HG03139 (cell line): ENCODE measurements around the gene ADAMTS3.
"Not testable (repeated sequence)": the region's sequence is repeated elsewhere in the genome, so short reads cannot be mapped to it uniquely, and the experiment has no call there.

ENCODE experiments used
- ATAC-seq: cut with Tn5 transposase; IDR thresholded peaks from one replicate; pipeline ENCODE4 v1.9.1; 2021; ENCODE audit not compliant: unreplicated experiment

ADAMTS3 gene

DNA sequence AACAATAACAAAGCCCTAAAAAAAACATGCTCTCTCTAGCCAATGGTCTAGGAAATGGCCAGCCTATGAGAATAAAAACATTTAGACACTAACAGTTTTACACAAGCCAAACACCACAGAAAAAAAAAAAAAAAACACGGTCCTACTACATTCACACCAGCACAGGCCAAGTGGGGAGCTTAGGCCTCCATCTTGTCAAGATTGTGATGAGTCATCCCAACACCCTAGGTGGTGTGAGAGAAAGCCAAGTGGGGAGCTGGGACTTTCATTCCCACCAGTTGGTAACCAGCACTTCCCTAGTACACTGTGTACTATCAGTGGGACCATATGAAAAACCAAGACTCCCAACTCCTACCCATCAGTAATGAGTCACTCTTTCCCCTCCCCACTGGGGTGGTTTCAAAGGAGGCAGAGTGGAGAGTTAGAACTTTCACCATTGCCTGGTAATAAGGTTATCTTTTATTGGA, 95.6 kb downstream of the ADAMTS3 start:
- no peak for ATAC-seq

DNA sequence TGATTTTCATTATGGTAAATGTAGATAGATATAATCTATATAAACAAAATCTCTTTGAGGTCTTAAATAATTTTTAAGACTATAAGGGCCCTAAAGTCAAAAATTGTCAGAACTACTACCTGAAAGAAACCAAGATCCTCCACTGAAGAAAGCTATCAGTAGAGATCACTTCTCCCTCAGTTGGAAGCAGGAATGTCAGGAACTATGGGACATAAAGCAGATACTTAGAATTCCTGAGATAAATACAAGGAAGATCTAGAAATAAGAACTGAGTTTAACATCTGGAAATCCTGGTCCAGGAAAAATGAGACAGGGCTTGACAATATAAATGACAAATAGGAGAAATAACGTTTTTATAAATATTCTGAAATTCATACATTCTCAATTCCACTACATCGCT, 97.2 kb downstream of the ADAMTS3 start:
- no peak for ATAC-seq

DNA sequence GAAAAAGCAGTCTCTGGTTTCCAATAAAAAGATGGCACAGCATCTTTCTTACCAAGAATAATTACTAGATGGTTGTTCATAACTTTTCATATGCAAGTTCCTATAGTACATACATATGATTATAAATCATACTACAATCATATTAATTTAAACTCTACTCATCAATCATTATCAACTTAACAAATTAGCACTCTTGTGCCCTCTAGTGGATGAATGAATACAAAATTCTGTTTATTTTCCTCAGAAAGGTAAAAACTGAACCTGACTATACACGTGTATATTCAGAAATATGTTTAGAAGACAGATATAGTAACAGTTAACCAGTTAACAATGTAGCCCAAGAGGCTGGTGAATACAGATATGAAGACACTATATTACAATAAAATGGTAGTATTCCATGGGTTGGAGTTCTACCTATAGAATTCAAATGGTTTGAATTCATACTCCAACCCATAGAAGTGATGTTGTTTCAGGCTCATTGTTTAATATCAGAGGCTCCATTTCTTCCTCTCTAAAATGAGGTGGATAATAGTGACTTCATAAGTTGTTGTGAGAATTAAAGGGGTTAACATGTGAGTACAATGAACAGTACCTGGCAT, 100.0 kb downstream of the ADAMTS3 start:
- no peak for ATAC-seq

DNA sequence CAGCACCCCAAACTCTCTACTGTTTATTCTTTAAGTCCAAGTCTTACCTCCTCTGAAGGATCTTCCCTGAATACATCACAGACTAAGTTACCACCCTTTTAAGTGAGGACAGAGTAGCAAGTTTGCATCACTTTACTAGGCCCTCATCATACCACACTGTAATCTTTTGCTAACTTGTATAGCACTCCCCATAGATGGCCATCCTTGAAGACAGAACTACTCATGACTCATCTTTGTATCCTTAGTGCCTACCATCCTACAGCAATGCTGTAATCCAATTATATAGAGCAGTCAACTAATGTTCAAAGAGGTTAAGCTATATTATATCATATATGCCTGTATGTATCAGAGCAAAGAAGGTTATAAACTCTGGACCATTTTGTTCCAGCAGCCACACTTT, 101.4 kb downstream of the ADAMTS3 start:
- ATAC-seq = no peak

DNA sequence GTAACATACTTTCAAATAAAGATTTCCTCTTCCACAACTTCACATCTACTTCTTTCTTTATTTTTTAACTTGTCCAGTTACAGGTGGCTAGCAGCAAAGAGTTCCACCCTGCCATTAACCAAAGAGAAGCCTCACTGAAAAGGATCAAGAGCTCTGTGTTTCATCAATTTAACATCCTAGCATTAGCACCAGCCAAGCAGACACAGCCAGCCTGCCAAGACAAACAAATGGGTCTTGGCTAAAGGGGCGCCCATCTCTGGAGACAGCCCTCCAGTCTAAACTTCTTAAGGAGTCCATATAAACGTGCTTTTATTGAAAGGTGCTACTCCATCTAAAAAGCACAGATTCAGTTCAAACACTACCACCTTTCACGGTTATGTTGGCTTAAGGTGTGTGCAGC, 105.3 kb downstream of the ADAMTS3 start:
- no peak for ATAC-seq

DNA sequence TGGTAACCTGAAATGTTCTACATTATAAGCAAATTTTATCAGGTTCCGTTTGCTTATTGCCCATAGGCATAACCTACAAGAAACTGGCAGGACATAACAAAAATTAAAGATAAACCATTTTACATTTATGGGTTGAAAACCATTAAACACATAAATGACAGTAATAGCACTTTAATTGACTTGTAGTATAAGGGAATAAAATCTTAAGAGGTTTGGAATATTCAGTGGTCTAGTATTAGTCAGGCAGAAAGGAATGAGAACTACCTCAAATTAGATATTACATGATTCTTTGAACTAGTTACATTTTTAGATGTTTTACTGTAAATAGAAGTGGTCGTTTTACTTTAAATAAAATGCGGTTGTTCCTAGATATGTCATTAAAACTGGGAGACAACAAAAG, 111.9 kb downstream of the ADAMTS3 start:
- no peak for ATAC-seq

DNA sequence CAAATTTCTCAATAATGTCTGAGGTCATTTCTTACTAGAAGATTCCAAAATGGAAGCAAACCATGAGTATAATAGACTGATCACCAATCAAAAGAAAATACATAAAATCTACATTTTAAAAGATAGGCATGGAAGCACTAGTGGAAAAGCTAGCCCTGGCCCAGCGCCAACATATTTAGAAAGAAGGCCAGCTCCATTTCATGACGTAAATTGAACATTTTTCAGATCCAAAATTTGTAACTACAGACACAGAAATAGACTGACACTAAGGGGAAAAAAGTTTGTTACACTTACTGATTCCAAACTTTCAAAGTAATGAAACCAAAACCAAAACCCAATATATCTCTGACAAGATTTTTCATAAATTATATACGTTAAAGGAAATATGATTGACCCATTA, 117.7 kb downstream of the ADAMTS3 start:
- no peak for ATAC-seq

DNA sequence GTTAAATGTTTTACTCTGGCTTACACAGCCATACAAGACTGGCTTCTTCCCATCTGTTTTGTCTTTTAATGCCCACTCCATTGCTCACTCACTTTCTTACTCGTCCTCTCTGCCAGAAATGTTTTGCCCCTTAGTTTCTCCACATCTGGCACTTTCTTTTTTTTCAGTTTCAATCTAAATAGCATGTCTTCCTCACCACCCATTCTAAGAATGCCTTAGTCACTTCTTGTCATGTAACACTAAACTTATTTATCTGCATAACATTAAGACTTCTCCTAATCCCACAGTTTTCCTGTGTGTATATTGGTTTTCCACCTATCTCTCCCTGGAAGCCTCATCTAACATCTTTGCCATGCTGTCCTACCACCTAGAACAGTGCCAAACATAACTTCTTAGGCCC, 119.3 kb downstream of the ADAMTS3 start:
- no peak for ATAC-seq

DNA sequence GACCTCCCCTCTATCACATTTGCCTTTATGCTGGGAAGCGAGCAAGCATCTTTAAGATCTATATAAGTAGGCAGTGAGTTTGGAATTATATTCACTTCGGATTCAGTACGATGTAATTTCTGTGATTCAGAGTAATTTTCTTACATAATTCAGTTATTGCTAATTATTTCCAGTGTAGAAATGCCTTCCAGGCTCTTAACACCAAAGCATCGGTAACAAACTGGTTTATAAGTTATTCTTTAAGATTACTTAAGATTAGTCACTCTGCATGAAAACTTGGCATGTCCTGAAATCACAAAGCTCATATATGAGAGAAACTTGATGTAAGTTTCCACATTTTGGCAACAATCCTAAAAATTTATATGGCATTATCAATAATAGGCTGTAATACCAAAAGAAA, 120.8 kb downstream of the ADAMTS3 start:
- ATAC-seq = no peak

DNA sequence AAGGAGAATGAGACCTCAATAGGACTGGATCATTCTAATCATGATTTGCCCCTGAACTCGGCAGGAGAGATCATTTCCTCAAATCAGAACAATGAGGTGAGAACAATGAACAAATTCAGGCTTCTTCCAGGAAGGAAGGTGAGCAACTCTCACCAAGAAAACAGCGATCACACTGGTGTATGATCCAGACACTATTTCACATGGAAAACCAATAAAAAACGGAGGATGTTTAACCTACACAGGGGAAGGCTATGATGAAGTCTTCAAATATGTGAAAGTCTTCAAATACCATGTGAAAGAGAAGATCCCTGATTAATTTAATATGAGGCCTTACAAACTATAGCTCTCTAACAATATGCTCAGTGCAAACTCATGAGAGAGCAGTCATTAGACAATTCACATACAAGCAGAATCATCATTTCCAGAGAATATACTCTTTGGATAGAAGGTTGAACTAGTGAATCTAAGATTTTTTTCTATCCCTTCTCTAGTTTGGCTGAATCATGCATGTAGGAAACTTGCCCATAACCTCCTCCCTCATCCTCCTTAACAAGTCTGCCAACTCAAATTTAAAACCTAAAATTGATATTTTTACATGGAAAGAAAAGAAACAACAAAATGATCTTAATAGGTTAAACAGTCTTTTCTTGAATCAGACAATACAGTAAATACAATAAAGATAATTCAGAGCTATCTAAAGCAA, 122.5 kb downstream of the ADAMTS3 start:
- no peak for ATAC-seq

DNA sequence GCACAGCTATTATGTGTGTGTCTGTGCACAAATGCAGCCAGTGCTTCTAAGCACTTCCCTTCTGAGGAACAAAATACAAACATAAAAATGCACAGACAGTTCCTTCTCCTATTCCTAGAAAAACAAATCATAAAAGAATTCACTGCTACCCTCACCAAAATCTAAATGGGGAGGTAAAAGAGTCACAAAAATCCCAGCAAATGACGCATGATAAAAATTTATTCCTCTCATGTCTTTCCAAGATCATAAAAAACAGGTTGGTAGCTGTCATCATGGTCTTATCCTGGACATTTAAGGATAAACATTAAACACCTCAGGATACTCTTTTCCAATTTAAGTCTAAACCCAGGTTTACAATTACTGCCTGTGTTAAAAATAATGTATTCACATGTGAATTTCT, 124.9 kb downstream of the ADAMTS3 start:
- no peak for ATAC-seq

DNA sequence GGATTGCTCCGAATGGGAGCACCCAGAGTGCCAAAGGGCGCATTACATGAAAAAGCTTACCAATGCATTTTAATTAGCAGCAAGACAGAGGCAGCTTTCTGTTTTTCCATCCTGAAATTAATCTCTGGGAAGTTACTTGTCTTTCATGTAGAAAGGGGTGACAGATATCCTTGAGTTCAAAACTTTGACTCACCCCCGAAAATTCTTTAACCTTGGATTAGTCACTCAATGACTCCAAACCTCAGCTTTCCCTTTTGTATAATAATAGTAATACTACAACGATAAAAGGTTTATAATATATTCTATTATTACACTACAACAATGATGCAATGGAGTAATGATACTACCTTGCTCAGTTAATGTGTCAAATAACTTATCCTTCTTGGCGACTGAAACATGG, 126.3 kb downstream of the ADAMTS3 start:
- no peak for ATAC-seq

DNA sequence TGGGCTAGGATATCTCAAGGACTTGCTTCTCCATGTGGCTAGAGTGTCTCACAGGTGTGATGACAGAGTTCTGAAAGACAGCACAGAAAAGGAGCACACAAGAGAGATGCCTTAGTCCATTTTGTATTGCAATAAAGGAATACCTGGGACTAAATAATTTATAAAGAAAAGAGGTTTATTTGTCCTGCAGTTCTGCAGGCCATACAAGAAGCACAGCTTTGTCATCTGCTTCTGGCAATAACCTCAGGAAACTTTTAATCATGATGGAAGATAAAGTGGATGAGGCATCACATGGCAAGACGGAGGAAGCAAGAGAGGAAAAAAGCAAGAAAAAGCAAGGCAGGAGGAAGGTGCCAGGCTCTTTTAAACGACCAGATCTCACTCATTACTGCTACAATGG, 126.9 kb downstream of the ADAMTS3 start:
- ATAC-seq = no peak

DNA sequence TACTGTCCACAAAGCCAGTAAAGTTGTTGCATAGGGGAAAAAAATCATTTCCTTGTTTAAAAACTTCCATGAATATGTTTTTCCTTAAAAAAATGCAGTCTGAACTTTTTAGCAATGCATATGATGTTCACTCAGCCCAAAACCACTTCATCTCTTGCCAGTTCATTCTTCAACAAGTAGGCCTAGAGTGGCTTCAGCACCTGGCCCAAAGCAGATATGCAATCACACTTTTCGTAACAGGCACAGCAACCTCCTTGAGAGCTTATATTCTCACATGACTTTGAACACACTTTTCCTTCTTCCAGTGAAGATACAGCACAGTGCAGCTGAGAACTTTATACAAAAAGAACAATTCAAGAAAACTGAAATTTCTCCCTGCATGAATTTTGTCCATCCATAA, 128.6 kb downstream of the ADAMTS3 start:
- no peak for ATAC-seq

DNA sequence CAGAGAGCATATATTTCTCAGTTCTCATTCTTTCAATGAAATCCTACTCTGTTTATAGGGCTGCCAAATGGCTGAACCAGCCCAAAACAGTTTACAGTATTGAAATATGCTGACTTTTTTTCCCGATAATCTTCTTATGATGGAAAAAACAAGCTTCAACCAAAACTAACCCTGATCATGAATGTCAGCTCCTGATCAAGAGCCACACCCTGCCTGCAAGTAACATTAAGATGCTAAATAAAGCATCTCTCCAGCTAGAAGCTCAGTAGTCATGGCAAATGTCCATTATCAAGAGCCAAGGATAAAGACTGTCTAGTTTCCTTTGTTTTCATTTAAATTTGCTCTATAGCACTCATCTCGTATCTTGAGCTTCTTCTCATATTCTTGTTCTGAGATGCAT, 136.0 kb downstream of the ADAMTS3 start:
- ATAC-seq = no peak

DNA sequence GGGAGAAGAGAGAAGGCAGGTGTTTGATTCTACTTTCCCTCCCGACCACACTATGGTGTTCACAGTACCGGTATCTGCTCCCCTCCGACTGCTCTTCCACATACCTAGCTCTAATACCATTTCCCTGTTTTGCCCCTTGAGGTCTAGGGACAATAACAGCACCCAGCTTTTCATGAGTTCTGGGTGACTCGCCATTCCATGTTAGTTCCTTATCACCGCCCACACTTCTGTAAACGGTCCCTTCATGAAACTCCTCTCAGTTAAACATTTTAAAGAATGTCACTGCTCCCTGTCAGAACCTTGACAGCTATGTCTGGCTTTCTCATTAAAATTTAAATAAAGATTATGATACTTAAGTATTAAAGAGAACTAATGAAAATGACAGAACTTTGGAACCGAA, 136.7 kb downstream of the ADAMTS3 start:
- ATAC-seq = no peak

DNA sequence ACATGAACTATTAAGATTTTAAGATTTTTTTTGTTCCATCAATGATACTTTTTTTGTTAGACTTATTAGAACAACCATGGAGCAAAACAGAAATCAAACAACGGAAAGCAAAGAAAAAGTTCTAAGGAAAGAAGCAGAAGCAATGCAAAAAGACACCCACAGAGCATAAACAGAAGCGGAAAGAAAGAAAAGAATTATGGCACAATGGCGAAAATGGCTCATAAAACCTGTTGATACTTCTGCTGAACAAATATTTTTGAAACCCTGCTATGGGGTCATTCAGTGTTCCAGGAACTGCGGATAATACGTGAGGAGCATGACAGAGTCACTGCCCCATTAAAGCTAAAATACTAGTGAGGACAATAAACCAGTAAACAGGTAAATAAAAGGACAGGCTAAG, 138.0 kb downstream of the ADAMTS3 start:
- no peak for ATAC-seq

DNA sequence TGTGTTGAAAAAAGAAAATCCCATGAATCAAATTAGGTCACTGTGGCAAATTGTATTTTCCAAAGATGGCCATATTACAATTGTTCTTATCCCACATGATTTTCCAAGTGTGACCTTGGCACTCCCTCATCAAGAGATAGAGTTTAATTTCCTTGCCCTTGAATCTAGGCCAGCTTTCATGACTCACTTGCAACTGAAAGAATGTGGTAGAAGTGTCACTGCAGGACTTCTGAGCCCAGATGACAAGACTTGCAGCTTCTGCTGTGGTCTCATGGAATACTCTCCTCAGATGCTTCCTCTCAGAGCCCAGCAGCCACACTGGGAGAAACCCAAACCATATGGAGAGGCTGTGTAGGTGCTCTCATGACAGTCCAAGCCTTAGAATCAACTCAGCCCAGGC, 139.0 kb downstream of the ADAMTS3 start:
- no peak for ATAC-seq

DNA sequence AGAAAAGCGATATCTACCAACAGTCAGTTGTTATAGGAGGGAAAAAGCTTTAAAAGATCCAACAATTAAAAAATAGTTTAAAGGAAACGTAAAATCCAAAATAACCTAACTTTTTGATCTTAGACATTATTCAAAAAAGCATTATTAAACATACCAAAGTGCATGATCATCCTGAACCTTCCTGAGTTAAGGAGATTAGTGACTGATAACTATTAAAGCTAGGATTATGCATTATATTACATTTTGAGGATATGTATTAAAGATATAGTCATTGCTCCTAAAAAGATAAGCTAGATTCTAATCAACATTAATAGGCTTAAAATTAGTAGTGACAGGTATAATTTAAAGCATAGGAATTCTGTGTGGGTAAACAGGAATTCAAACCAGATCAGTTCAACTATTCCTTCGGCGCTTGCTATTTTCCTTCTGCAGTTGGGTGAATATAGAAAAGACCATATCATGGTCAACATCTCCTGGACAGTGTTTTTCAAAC, 139.6 kb downstream of the ADAMTS3 start:
- no peak for ATAC-seq

DNA sequence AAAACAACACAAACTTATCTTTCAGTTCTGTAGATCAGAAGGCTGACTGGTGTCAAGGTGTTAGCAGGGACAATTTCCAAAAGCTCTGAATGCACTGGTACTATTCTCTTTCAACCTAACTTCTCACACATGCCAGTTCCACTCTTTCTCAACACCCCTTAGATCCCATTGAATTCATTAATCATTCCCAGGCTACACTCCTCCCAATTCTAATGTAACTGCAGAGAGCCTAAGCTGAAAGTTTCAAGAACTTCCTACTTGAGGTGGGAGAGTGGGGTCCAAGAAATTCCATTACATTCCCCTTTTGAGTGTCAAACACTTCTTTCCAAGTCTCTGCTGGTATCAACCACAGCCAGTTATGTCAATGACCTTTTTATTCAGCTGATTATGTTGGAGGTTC, 142.0 kb downstream of the ADAMTS3 start:
- ATAC-seq = no peak

DNA sequence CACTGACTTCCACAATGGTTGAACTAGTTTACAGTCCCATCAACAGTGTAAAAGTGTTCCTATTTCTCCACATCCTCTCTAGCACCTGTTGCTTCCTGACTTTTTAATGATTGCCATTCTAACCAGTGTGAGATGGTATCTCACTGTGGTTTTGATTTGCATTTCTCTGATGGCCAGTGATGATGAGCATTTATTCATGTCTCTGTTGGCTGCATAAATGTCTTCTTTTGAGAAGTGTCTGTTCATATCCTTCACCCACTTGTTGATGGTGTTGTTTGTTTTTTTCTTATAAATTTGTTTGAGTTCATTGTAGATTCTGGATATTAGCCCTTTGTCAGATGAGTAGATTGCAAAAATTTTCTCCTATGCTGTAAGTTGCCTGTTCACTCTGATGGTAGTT, 143.1 kb downstream of the ADAMTS3 start:
- not testable (repeated sequence) for ATAC-seq

DNA sequence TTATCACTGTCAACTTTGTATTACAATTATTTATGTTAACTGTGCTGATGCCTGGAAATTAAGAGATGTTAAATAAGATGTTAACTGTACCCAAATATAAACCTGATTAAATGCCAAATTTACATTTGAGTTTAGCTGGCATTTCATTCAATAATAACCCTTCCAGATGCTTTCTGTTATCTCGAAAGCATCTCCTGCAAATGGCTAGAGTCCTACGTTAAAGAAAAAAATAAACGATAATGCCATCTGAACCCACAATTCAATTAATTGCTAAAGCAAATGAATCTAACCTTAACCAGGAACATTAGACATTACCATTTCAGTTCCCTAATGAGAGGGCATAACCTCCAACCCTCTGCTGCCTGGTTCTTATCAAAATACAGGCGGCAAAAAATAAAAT, 145.0 kb downstream of the ADAMTS3 start:
- ATAC-seq = no peak

DNA sequence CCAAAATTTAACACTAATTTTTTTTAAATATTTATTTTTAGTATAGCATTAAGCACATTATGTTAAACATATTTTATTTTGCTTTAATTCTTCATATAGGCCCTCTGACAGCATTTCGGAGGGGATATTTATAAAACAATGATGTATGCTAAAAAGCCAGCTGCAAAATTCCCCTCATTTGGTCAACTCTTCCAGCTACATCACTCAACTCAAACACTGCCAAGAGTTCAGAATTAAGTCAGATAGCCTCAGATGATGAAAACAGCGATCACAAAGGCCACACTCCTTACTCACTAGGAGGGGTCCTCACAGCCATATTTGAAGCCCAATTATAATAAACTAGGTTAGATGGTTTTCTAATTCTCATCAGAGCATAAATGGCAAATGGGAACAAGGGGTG, 146.6 kb downstream of the ADAMTS3 start:
- no peak for ATAC-seq
